ENCODE measurements around the gene SV2C. TPM values are rescaled to one million over a fixed set of nuclear protein-coding genes. Genes with fewer than 3 reads are reported as not detected.

SV2C gene
- total RNA-seq, 1 donor from 2014 or later, result 3.4 TPM

DNA sequence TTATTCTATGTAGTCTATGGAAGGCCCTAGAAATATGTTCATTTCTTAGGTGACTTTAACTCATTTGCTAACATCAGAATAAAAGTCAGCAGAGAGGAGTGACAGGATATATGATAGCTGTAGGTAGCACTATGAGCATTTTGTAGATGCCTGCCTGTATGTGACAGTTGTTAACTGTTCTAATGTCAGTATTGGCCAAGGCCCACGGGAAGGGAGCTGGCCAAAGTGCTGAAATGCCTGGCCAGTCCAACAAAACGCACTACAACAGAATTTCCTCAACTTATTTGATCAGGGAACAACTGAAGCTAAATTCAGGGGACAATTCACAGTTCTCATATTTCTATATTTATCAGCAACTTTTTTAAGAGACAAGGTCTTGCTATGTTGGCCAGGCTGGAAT is 20.8 kb downstream of the SV2C start:
- Histone ChIP-seq H3K4me1 (no peaks in the 10 kb centered on the region), H3K4me3 (no peak overlapping the region), H3K27ac (no peak overlapping the region), H3K9me3 (no peaks in the 10 kb centered on the region), H3K36me3 (no peaks in the 10 kb centered on the region), H3K27me3 (no peaks in the 10 kb centered on the region)
- intact Hi-C loops (cut with DNase I), result no loop called here
- DNase-seq (ENCODE audit: extremely low spot score in 2 of 2), result no peak
- no peak for TF ChIP-seq POLR2AphosphoS5 (IDR thresholded peaks at IDR 0.05; ENCODE audit: insufficient read depth in 1 of 2, low read depth in 1 of 2)
- TF ChIP-seq, protein P1, sequence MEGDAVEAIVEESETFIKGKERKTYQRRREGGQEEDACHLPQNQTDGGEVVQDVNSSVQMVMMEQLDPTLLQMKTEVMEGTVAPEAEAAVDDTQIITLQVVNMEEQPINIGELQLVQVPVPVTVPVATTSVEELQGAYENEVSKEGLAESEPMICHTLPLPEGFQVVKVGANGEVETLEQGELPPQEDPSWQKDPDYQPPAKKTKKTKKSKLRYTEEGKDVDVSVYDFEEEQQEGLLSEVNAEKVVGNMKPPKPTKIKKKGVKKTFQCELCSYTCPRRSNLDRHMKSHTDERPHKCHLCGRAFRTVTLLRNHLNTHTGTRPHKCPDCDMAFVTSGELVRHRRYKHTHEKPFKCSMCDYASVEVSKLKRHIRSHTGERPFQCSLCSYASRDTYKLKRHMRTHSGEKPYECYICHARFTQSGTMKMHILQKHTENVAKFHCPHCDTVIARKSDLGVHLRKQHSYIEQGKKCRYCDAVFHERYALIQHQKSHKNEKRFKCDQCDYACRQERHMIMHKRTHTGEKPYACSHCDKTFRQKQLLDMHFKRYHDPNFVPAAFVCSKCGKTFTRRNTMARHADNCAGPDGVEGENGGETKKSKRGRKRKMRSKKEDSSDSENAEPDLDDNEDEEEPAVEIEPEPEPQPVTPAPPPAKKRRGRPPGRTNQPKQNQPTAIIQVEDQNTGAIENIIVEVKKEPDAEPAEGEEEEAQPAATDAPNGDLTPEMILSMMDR (IDR thresholded peaks at IDR 0.05), result no peak

DNA sequence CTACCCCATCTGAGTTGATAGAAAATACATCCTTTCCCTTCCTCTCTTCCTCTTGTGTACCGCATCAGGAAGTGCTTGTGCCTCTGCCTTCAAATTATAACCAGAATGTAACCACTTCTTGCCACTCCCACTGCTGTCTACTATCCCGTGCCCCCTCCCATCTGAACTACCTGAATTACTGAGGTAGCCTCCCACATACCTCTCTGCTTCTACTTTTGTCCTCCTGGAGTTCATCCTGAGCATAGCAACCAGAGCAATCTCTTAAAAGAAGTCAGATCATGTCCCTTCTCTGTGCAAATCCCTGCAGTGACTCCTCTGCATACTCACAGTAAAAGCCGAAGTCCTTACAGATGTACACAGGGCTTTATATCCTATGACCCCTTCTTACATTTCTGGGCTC is 23.0 kb downstream of the SV2C start:
- no peak for DNase-seq (ENCODE audit: extremely low spot score in 2 of 2)
- TF ChIP-seq POLR2AphosphoS5 (IDR thresholded peaks at IDR 0.05; ENCODE audit: insufficient read depth in 1 of 2, low read depth in 1 of 2) (no peak), POLR2A (IDR thresholded peaks at IDR 0.05) (no peak)
- TF ChIP-seq, protein P1 (IDR thresholded peaks at IDR 0.05), result no peak
- Histone ChIP-seq H3K36me3 (no peaks in the 10 kb centered on the region), H3K4me3 (no peak overlapping the region), H3K4me1 (no peaks in the 10 kb centered on the region), H3K9me3 (no peaks in the 10 kb centered on the region), H3K27me3 (no peaks in the 10 kb centered on the region), H3K27ac (no peak overlapping the region)
- intact Hi-C loops (cut with DNase I), result no loop called here

DNA sequence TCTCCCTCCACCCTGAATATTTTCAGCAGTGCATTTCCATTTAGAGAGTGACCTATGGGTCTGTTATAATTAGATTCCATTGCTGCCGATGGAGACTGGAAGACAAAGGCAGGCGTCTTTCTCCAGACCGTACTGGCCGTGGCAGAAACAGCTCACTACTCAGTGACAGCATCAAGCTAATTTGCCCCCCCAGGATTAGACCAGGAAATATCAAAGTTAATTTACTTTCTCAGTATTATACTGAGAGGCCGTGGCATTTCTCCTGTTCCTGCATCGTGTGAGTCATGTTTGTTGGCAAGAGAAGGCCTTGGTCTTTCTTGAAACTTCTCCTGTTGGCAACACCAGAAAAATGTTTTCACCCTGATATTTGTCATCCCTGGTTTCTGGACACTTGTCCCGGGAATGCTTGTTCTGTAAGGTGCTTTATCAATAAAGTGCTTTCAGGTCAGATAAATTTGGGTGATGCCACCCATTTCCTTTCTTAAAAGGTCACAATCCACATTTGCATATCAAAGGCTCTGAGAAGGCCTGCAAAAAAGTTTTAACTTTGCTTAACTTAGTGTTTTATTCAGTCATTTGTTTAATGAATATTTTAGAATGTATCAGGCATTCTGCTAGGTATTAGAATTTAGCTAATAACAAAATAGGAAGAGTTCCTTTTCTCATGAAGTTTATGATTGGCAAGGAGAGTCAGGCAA is 28.4 kb downstream of the SV2C start:
- no peak overlapping the region for H3K27ac ChIP-seq
- no peaks in the 10 kb centered on the region for H3K27me3 ChIP-seq
- no peak for TF ChIP-seq POLR2A (IDR thresholded peaks at IDR 0.05)
- TF ChIP-seq, protein P1 (IDR thresholded peaks at IDR 0.05), result no peak
- TF ChIP-seq POLR2AphosphoS5 (IDR thresholded peaks at IDR 0.05; ENCODE audit: insufficient read depth in 1 of 2, low read depth in 1 of 2), result no peak
- H3K9me3 ChIP-seq, result no peaks in the 10 kb centered on the region
- H3K4me1 ChIP-seq, result no peaks in the 10 kb centered on the region
- DNase-seq (ENCODE audit: extremely low spot score in 2 of 2), result no peak
- no peaks in the 10 kb centered on the region for H3K36me3 ChIP-seq
- H3K4me3 ChIP-seq, result no peak overlapping the region
- intact Hi-C loops (cut with DNase I), result no loop called here

DNA sequence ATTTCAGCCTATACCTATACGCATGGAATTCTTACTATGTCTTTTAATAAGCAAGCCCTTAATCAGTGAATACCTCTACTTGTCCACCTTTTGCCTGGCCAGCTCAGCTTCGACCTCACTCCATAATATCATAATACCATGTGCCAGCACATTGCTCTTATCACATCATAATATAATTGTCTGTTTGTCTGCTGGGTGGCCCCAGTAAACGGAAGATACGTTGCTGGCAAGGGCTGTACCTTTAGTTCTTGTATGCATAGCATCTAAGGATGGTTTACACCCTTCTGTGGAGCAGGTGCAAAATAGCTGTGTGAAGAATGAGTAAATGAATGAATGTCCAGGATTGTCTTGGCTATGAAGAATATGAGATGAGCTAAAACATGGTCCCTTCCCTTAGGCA is 29.9 kb downstream of the SV2C start:
- no peak for DNase-seq (ENCODE audit: extremely low spot score in 2 of 2)
- no peaks in the 10 kb centered on the region for H3K4me1 ChIP-seq
- H3K27me3 ChIP-seq, result no peaks in the 10 kb centered on the region
- intact Hi-C loops (cut with DNase I), result no loop called here
- no peak overlapping the region for H3K27ac ChIP-seq
- H3K36me3 ChIP-seq, result no peaks in the 10 kb centered on the region
- H3K9me3 ChIP-seq, result no peaks in the 10 kb centered on the region
- TF ChIP-seq POLR2AphosphoS5 (IDR thresholded peaks at IDR 0.05; ENCODE audit: insufficient read depth in 1 of 2, low read depth in 1 of 2) (no peak), POLR2A (IDR thresholded peaks at IDR 0.05) (no peak)
- TF ChIP-seq, protein P1 (IDR thresholded peaks at IDR 0.05), result no peak
- no peak overlapping the region for H3K4me3 ChIP-seq

DNA sequence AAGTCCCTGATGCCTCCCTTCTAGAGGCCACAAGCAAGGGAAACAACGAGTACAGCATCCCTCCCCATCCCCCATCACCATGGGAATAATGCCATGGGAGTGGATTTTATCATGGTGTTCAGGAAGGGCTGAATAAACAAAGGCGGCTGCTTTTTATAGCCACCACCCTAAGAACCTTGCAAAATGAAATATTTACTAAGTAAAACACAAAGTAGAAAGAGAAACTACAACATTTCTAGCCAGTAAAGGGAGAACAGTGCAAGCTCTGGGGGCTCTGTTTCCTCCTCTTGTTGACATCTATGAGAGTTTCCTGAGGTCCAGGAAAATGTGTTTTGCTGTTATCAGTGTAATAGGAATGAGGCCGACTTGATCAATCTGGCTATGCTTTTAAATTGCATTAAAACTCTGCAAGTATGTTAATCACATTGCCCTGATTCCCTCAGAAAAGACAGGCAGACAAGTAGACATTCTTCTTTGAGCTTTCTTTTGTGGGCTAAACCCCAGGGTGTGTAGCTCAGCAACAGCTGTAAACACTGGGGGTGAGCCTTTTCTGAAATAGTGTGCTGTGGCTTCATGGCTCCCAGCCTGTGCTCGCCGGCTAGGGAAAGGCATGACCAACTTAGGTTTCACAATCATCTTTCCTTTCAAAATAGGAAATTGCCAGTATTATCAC is 31.1 kb downstream of the SV2C start:
- TF ChIP-seq POLR2A (IDR thresholded peaks at IDR 0.05) (no peak), POLR2AphosphoS5 (IDR thresholded peaks at IDR 0.05; ENCODE audit: insufficient read depth in 1 of 2, low read depth in 1 of 2) (no peak)
- TF ChIP-seq, protein P1 (IDR thresholded peaks at IDR 0.05), result no peak
- Histone ChIP-seq H3K27ac (no peak overlapping the region), H3K9me3 (no peaks in the 10 kb centered on the region), H3K36me3 (no peaks in the 10 kb centered on the region), H3K27me3 (no peaks in the 10 kb centered on the region), H3K4me3 (no peak overlapping the region), H3K4me1 (no peaks in the 10 kb centered on the region)
- intact Hi-C loops (cut with DNase I), result no loop called here
- no peak for DNase-seq (ENCODE audit: extremely low spot score in 2 of 2)

Data from vagina (tissue), 2 donors.